ENCODE measurements around the gene TNNI2.

Gene TNNI2

GRCh38 chr11:1889941-1890855 lies 51.4 kb downstream of the TNNI2 start:
- peak; percentile 43 for DNase-seq
